IMR-90 (cell line): Measurements from ENCODE around the gene CADM1. TPM values are rescaled to one million over a fixed set of nuclear protein-coding genes. Genes with fewer than 3 reads are reported as not detected.

Experiments
- ATAC-seq: fragments of 200-7000 bp; cut with Tn5 transposase; 2 replicates; pipeline ENCODE4 v1.9.1; 2020; ENCODE audit warnings: low read depth, mild to moderate bottlenecking, moderate library complexity
- BruUV-seq: library from RNA; stranded (reverse); fragments of 400-500 nt; replicated peaks from 2 replicates; lab custom pipeline; 2021; lab: Mats Ljungman, UMichigan
- CTCF ChIA-PET: fragments of 300-600 bp; formaldehyde crosslinking; extraction: SDS; loops from one replicate; lab custom pipeline; 2021; ENCODE audit warnings: antibody characterized with exemption; lab: Yijun Ruan, JAX
- POLR2A ChIA-PET: fragments of 300-600 bp; sonication (Branson Sonifier 250); formaldehyde crosslinking; loops from one replicate; lab custom pipeline; 2022; ENCODE audit warnings: antibody characterized with exemption; ENCODE audit not compliant: unreplicated experiment; lab: Charles Lee
- DNase-seq: peaks from one replicate; pipeline ENCODE4 v3.0.0; 2013
- H2AFZ ChIP-seq: replicated peaks from 2 replicates; pipeline ENCODE3; 2013; ENCODE audit warnings: low read length, mild to moderate bottlenecking; ENCODE audit not compliant: poor library complexity
- H2AK5ac ChIP-seq: 2 replicates; pipeline ENCODE4 v1.6.1; 2013; ENCODE audit warnings: low read depth, low read length, inconsistent platforms
- H2AK9ac ChIP-seq: replicated peaks from 2 replicates; pipeline ENCODE3; 2013; ENCODE audit warnings: mild to moderate bottlenecking, low read depth, low read length, moderate library complexity; ENCODE audit not compliant: poor library complexity
- H2BK120ac ChIP-seq: 2 replicates; pipeline ENCODE4 v1.6.1; 2013; ENCODE audit warnings: low read depth, low read length, inconsistent platforms
- H2BK15ac ChIP-seq: 3 replicates; pipeline ENCODE4 v1.6.1; 2013; ENCODE audit warnings: low read depth, low read length, inconsistent platforms
- H2BK20ac ChIP-seq: 2 replicates; pipeline ENCODE4 v1.6.1; 2013; ENCODE audit warnings: low read depth, mild to moderate bottlenecking, inconsistent platforms, low read length, moderate library complexity
- H2BK5ac ChIP-seq: 2 replicates; pipeline ENCODE4 v1.6.1; 2013; ENCODE audit warnings: mild to moderate bottlenecking, low read depth, low read length, inconsistent platforms; ENCODE audit not compliant: poor library complexity, severe bottlenecking
- H3K14ac ChIP-seq: replicated peaks from 2 replicates; pipeline ENCODE4 v1.6.1; 2013; ENCODE audit warnings: low read depth, low read length, inconsistent platforms
- H3K18ac ChIP-seq: 2 replicates; pipeline ENCODE4 v1.6.1; 2013; ENCODE audit warnings: low read depth, low read length, control low read depth
- H3K23ac ChIP-seq: 2 replicates; pipeline ENCODE4 v1.6.1; 2013; ENCODE audit warnings: low read depth, low read length, inconsistent platforms
- H3K27ac ChIP-seq: 2 replicates; pipeline ENCODE4 v1.5.1; 2013; ENCODE audit warnings: mild to moderate bottlenecking, control low read depth, low read length; ENCODE audit not compliant: insufficient read depth
- H3K27me3 ChIP-seq: 2 replicates; pipeline ENCODE4 v1.6.1; 2013; ENCODE audit warnings: low read length; ENCODE audit not compliant: control insufficient read depth, insufficient read depth
- H3K36me3 ChIP-seq: 2 replicates; pipeline ENCODE4 v1.6.1; 2013; ENCODE audit warnings: low read length, mixed read lengths; ENCODE audit not compliant: control insufficient read depth, insufficient read depth
- H3K4ac ChIP-seq: 2 replicates; pipeline ENCODE4 v1.6.1; 2013; ENCODE audit warnings: low read depth, low read length, inconsistent platforms
- H3K4me1 ChIP-seq: 2 replicates; pipeline ENCODE4 v1.6.1; 2013; ENCODE audit warnings: low read length, mixed read lengths; ENCODE audit not compliant: control insufficient read depth, insufficient read depth
- H3K4me2 ChIP-seq: 2 replicates; pipeline ENCODE4 v1.6.1; 2013; ENCODE audit warnings: low read depth, mild to moderate bottlenecking, control low read depth, low read length, moderate library complexity
- H3K4me3 ChIP-seq: 2 replicates; pipeline ENCODE4 v1.5.1; 2013; ENCODE audit warnings: low read depth, mild to moderate bottlenecking, control low read depth, low read length, moderate library complexity; ENCODE audit not compliant: insufficient read depth
- H3K56ac ChIP-seq: 2 replicates; pipeline ENCODE4 v1.6.1; 2013; ENCODE audit warnings: low read length, inconsistent platforms; ENCODE audit not compliant: insufficient read depth; ENCODE audit errors: extremely low read depth
- H3K79me1 ChIP-seq, 2 experiments: 2 replicates each; pipeline ENCODE4 v1.6.1; 2013; ENCODE audit warnings: low read length in 2 of 2, inconsistent platforms in 1 of 2, low read depth in 1 of 2
- H3K9ac ChIP-seq: 2 replicates; pipeline ENCODE4 v1.6.1; 2013; ENCODE audit warnings: low read depth, low read length, control low read depth
- H3K9me1 ChIP-seq: 2 replicates; pipeline ENCODE4 v1.6.1; 2013; ENCODE audit warnings: low read length, inconsistent platforms; ENCODE audit not compliant: insufficient read depth
- H3K9me3 ChIP-seq: 2 replicates; pipeline ENCODE4 v1.6.1; 2013; ENCODE audit warnings: low read length; ENCODE audit not compliant: control insufficient read depth, insufficient read depth
- H4K20me1 ChIP-seq: 2 replicates; pipeline ENCODE4 v1.6.1; 2013; ENCODE audit warnings: low read length, inconsistent platforms; ENCODE audit not compliant: insufficient read depth
- H4K5ac ChIP-seq: 2 replicates; pipeline ENCODE4 v1.6.1; 2013; ENCODE audit warnings: mild to moderate bottlenecking, low read depth, low read length, control low read depth
- H4K8ac ChIP-seq, 2 experiments: 2 replicates each; pipeline ENCODE4 v1.6.1; 2013; ENCODE audit warnings: low read depth in 2 of 2, low read length in 2 of 2, control low read depth in 1 of 2, inconsistent platforms in 1 of 2
- H4K91ac ChIP-seq: 2 replicates; pipeline ENCODE4 v1.6.1; 2013; ENCODE audit warnings: low read depth, low read length, inconsistent platforms; ENCODE audit not compliant: insufficient read depth
- BHLHE40 ChIP-seq: fragments of 150-350 bp; IDR thresholded peaks from 2 replicates; pipeline ENCODE4 v1.6.1; 2016; ENCODE audit warnings: mild to moderate bottlenecking, low read depth, low read length
- CEBPB ChIP-seq: IDR thresholded peaks from 2 replicates; pipeline ENCODE4 v1.6.1; 2012; ENCODE audit warnings: low read depth, low read length, improper control_type of control experiment
- CHD1 ChIP-seq: IDR thresholded peaks from 2 replicates; pipeline ENCODE4 v1.6.1; 2012; ENCODE audit warnings: low read depth, low read length, improper control_type of control experiment
- CTCF ChIP-seq: conservative IDR thresholded peaks from 2 replicates; pipeline ENCODE4 v1.5.1; 2012; ENCODE audit warnings: mild to moderate bottlenecking, low read depth, low read length, improper control_type of control experiment
- ELK1 ChIP-seq: fragments of 150-350 bp; IDR thresholded peaks from 2 replicates; pipeline ENCODE4 v1.6.1; 2016; ENCODE audit warnings: low read depth, mild to moderate bottlenecking, low read length, moderate library complexity, borderline replicate concordance
- FOS ChIP-seq: fragments of 150-350 bp; IDR thresholded peaks from 2 replicates; pipeline ENCODE4 v1.6.1; 2016; ENCODE audit warnings: low read depth, low read length
- MAFK ChIP-seq: IDR thresholded peaks from 2 replicates; pipeline ENCODE4 v1.6.1; 2012; ENCODE audit warnings: low read depth, low read length, improper control_type of control experiment
- MAZ ChIP-seq: IDR thresholded peaks from 2 replicates; pipeline ENCODE4 v1.6.1; 2012; ENCODE audit warnings: low read depth, mild to moderate bottlenecking, low read length, improper control_type of control experiment, moderate library complexity, borderline replicate concordance
- MXI1 ChIP-seq: IDR thresholded peaks from 2 replicates; pipeline ENCODE4 v1.6.1; 2012; ENCODE audit warnings: low read depth, mild to moderate bottlenecking, low read length, moderate library complexity, borderline replicate concordance
- NFE2L2 ChIP-seq: fragments of 150-350 bp; IDR thresholded peaks from 2 replicates; pipeline ENCODE4 v1.6.1; 2016; ENCODE audit warnings: low read depth, mild to moderate bottlenecking, low read length
- POLR2A ChIP-seq: IDR thresholded peaks from 2 replicates; pipeline ENCODE4 v1.6.1; 2012; ENCODE audit warnings: mild to moderate bottlenecking, low read depth, low read length
- RAD21 ChIP-seq: IDR thresholded peaks from 2 replicates; pipeline ENCODE4 v1.6.1; 2012; ENCODE audit warnings: low read length, improper control_type of control experiment
- RCOR1 ChIP-seq: IDR thresholded peaks from 2 replicates; pipeline ENCODE4 v1.6.1; 2012; ENCODE audit warnings: mild to moderate bottlenecking, low read length, improper control_type of control experiment; ENCODE audit not compliant: insufficient replicate concordance
- RFX5 ChIP-seq: IDR thresholded peaks from 2 replicates; pipeline ENCODE4 v1.8.0; 2012; ENCODE audit warnings: low read depth, mild to moderate bottlenecking, low read length, moderate library complexity
- SMC3 ChIP-seq: fragments of 150-350 bp; IDR thresholded peaks from 2 replicates; pipeline ENCODE4 v1.6.1; 2016; ENCODE audit warnings: low read depth, mild to moderate bottlenecking, antibody characterized with exemption, low read length, moderate library complexity
- USF2 ChIP-seq: fragments of 150-350 bp; IDR thresholded peaks from 2 replicates; pipeline ENCODE4 v1.6.1; 2017; ENCODE audit warnings: mild to moderate bottlenecking, antibody characterized with exemption, low read length, low read depth
- WGBS, 2 experiments: methylation state at CpG; one replicate each; pipeline versions ENCODE4 v1.1.5 to v1.1.7; 2013; ENCODE audit warnings: missing lambda C conversion rate in 2 of 2; ENCODE audit not compliant: insufficient read length in 1 of 2; ENCODE audit errors: extremely low coverage in 2 of 2; 5-methylcytosine and 5-hydroxymethylcytosine counted together
- dilution Hi-C: fragments of 300-500 bp; cut with HindIII; formaldehyde crosslinking; loops from one replicate; pipeline ENCODE4 v1.14.3; 2018; ENCODE audit warnings: low sequenced_read_pairs; ENCODE audit not compliant: unreplicated experiment
- in situ Hi-C: fragments of 300-500 bp; cut with MboI; formaldehyde crosslinking; loops from 3 replicates; pipeline ENCODE4 v1.14.3; 2019; ENCODE audit warnings: low sequenced_read_pairs, inconsistent platforms, mixed read lengths
- intact Hi-C: fragments of 100-400 bp; cut with micrococcal nuclease; formaldehyde crosslinking; loops from 2 replicates; pipeline ENCODE4 v1.10.0; 2022
- polyA plus RNA-seq, 3 experiments: library from polyadenylated mRNA; depleted of rRNA; stranded (reverse); fragments of >200 nt; gene quantifications; 2 replicates each; pipeline ENCODE4 v1.2.3, GENCODE V29; 2012; ENCODE audit warnings: low replicate concordance in 1 of 3
- total RNA-seq: library from RNA; depleted of rRNA; stranded (reverse); fragments of >200 nt; gene quantifications from 2 replicates; pipeline ENCODE4 v1.2.3, GENCODE V29; 2012

CADM1 gene
- total and polyA plus RNA-seq, 2 of the 4 experiments (the other 2 are of a cell fraction), result 28.8 to 77.1 TPM

GRCh38 chr11:115197031-115197430 lies 307.2 kb downstream of the CADM1 start:
- H3K4ac ChIP-seq, result no peak overlapping the region
- H3K23ac ChIP-seq, result no peak overlapping the region
- H3K18ac ChIP-seq, result no peak overlapping the region
- H3K14ac ChIP-seq, result no peak overlapping the region
- H2BK20ac ChIP-seq, result no peak overlapping the region
- no peaks in the 10 kb centered on the region for H4K20me1 ChIP-seq
- H2AFZ ChIP-seq, result no peak overlapping the region
- POLR2A ChIA-PET, result no interaction called here
- ATAC-seq, result no peak
- H3K56ac ChIP-seq, result no peak overlapping the region
- no peaks in the 10 kb centered on the region for H3K79me1 ChIP-seq
- no peaks in the 10 kb centered on the region for H3K36me3 ChIP-seq
- H4K5ac ChIP-seq, result no peak overlapping the region
- no peak overlapping the region for H4K91ac ChIP-seq
- dilution Hi-C loops, result no loop called here
- no peak overlapping the region for H2BK120ac ChIP-seq
- no peak for DNase-seq
- H3K9me1 ChIP-seq, result peaks cover 4% of the 10 kb centered on the region
- H3K9ac ChIP-seq, result no peak overlapping the region
- no peaks in the 10 kb centered on the region for H3K9me3 ChIP-seq
- in situ Hi-C loops, result no loop called here
- no peak overlapping the region for H3K4me3 ChIP-seq
- no TSS peak for BruUV-seq
- no peak overlapping the region for H4K8ac ChIP-seq
- peaks cover 11% of the 10 kb centered on the region for H3K4me1 ChIP-seq
- WGBS, 2 experiments, result no CpG with 5 or more reads among the region's 3 CpGs
- no peak overlapping the region for H2BK5ac ChIP-seq
- TF ChIP-seq CTCF (no peak), MAZ (no peak), CHD1 (no peak), FOS (no peak), POLR2A (no peak), RFX5 (no peak), RAD21 (no peak), NFE2L2 (no peak), BHLHE40 (no peak), SMC3 (no peak), RCOR1 (no peak), MXI1 (no peak), MAFK (no peak), USF2 (no peak), CEBPB (no peak), ELK1 (no peak)
- H3K27ac ChIP-seq, result no peak overlapping the region
- intact Hi-C loops, result loop anchor here (5.0 kb wide), 1 partner anchor 115 kb away; no protein-coding TSS in a partner anchor
- no peak overlapping the region for H2BK15ac ChIP-seq
- no peak overlapping the region for H2AK9ac ChIP-seq
- CTCF ChIA-PET, result interaction anchor here (0.6 kb wide), 1 partner anchor 109 kb away, joined by 3 read pairs; no protein-coding TSS in a partner anchor
- no peaks in the 10 kb centered on the region for H3K27me3 ChIP-seq
- no peak overlapping the region for H3K4me2 ChIP-seq
- no peak overlapping the region for H2AK5ac ChIP-seq
